Measurements from ENCODE around the gene NIN. TPM values are rescaled to one million over a fixed set of nuclear protein-coding genes. Genes with fewer than 3 reads are reported as not detected.
A peak's percentile ranks its signal among the peaks of the same experiment; 100 is the strongest.

NIN gene
- total RNA-seq, 1 donor from 2014 or later = 29.5 TPM

DNA sequence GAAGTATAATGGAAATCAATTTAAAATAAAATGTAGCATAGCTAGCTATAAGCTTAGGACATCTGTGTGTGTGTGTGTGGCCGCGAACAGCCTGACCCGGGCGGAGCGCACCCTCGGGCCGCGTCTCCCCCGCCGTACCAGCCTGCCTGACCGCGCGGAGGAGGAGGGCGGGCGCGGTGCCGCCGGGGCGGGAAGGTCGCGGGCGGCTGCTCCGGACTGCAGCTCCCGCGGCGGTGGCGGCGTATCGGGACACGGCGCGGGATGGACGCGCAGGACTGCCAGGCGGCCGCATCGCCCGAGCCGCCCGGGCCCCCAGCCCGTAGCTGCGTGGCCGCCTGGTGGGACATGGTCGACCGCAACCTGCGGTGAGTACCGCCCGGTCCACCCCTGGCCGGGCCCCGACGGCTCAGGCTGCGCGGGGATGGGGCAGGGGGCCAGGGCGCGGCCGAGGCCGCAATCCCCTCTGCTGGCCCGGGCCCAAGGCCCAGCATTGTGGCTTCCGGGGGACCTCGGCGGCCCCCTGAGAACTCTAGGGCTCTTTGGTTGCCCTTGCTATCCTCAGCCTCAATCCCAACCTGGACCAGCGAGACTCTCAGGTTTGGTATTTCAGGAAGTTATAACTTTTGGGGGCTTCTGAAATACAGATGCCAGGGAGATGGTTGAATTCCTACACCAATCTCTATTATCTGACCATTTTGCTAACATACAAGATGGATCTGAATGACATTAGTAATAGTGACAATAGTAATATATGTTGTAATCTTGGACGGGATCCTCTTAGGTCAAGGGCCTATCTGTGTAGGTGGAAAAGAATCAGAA lies 41.2 kb upstream of the NIN start, which contains the start of gene ABHD12B:
TSS of gene ABHD12B (plus strand) at position 140 of the 819 bp plus-strand sequence. CDS start at position 262, 122 bp downstream.
- H3K27me3 ChIP-seq = no peaks in the 10 kb centered on the region
- intact Hi-C loops (cut with DNase I) = no loop called here
- H3K4me1 ChIP-seq = no peaks in the 10 kb centered on the region
- H3K9me3 ChIP-seq = no peaks in the 10 kb centered on the region
- TF ChIP-seq, protein P1, sequence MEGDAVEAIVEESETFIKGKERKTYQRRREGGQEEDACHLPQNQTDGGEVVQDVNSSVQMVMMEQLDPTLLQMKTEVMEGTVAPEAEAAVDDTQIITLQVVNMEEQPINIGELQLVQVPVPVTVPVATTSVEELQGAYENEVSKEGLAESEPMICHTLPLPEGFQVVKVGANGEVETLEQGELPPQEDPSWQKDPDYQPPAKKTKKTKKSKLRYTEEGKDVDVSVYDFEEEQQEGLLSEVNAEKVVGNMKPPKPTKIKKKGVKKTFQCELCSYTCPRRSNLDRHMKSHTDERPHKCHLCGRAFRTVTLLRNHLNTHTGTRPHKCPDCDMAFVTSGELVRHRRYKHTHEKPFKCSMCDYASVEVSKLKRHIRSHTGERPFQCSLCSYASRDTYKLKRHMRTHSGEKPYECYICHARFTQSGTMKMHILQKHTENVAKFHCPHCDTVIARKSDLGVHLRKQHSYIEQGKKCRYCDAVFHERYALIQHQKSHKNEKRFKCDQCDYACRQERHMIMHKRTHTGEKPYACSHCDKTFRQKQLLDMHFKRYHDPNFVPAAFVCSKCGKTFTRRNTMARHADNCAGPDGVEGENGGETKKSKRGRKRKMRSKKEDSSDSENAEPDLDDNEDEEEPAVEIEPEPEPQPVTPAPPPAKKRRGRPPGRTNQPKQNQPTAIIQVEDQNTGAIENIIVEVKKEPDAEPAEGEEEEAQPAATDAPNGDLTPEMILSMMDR (IDR thresholded peaks at IDR 0.05) = no peak
- H3K36me3 ChIP-seq = no peaks in the 10 kb centered on the region
- H3K27ac ChIP-seq = no peak within 1 kb of the TSS
- no peak for DNase-seq (ENCODE audit: extremely low spot score in 2 of 2)
- peak within 1 kb of the TSS in 1 of 2 donors; percentile 42 for H3K4me3 ChIP-seq

DNA sequence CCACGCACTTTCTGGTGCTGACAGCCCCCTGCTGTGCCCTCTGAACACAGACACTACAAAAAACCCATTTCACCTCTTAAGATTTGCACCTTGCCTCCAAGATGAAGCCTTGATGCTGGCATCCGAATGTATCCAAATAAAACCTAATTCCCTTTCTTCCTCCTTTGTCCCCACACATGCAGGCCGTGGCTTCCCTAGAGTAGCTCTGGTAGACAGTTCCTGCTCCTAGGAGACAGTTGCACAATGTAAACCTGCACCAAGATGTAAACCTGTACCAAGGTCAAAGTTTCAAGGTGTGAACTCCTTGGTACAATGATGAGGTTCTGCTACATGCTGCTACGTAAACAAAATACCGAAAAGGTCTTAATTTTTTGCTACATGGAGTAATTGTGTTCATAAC lies 40.3 kb upstream of the NIN start:
- Histone ChIP-seq H3K9me3 (no peaks in the 10 kb centered on the region), H3K4me1 (no peaks in the 10 kb centered on the region), H3K27ac (no peak overlapping the region), H3K4me3 (no peak overlapping the region), H3K36me3 (no peaks in the 10 kb centered on the region), H3K27me3 (no peaks in the 10 kb centered on the region)
- DNase-seq (ENCODE audit: extremely low spot score in 2 of 2) = no peak
- intact Hi-C loops (cut with DNase I) = no loop called here
- TF ChIP-seq POLR2A (IDR thresholded peaks at IDR 0.05) = no peak
- TF ChIP-seq, protein P1 (IDR thresholded peaks at IDR 0.05) = no peak
- no peak for TF ChIP-seq POLR2AphosphoS5 (IDR thresholded peaks at IDR 0.05; ENCODE audit: insufficient read depth in 1 of 2, low read depth in 1 of 2)

DNA sequence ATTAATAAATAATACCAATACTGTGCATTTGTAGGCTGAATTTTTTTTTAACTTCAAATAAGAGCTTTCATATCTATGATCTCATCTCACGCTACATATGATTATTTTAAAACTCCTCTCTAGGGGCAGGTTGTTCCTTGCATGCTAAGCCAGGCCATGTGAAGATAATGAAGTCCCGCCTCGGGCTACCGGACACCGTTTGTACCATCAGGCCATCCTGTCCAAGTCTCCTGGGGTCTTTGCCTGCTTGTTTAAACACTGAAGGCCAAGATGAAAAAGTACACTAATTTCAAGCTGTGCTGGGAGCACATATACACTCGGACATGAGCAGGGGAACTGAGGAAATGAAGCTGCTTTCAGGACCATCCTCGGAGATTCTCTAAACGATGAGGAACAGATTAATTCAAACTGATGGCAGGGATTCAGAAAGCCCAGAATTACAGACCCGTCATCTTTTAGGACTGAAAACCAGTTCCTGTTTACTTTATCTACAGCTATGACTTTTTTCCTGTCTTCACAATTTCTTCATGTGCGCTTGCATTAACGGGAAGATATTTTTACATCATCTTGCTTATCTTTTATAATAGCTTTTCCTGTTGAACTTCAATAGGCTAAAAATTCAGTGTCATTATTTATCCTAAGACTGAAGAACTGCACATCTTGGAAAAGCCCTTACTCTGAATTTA lies 34.6 kb upstream of the NIN start:
- Histone ChIP-seq H3K9me3 (no peaks in the 10 kb centered on the region), H3K27ac (no peak overlapping the region), H3K36me3 (no peaks in the 10 kb centered on the region), H3K4me3 (no peak overlapping the region), H3K4me1 (no peaks in the 10 kb centered on the region), H3K27me3 (no peaks in the 10 kb centered on the region)
- DNase-seq (ENCODE audit: extremely low spot score in 2 of 2) = no peak
- TF ChIP-seq POLR2AphosphoS5 (IDR thresholded peaks at IDR 0.05; ENCODE audit: insufficient read depth in 1 of 2, low read depth in 1 of 2) (no peak), POLR2A (IDR thresholded peaks at IDR 0.05) (no peak)
- TF ChIP-seq, protein P1 (IDR thresholded peaks at IDR 0.05) = no peak
- intact Hi-C loops (cut with DNase I) = no loop called here

DNA sequence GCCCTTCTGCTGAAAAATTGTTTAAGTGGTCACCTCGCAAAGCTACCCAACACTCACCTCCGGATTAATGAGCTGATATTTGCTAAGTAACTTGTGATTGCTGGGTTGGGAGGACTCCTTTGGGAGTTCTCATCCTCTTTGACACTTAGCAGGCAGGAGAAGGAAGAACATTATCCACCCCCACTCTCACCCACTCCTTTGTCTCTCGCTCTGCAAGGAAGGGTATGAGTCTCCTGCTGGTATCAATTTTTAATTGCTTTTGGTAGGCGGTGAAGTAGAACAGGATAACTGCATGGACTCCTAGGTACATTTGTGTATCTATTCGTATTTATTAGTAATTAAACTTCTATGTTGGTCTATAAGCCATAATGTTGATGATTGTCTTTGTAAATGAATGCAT lies 34.0 kb upstream of the NIN start:
- H3K9me3 ChIP-seq = no peaks in the 10 kb centered on the region
- intact Hi-C loops (cut with DNase I) = no loop called here
- no peak overlapping the region for H3K4me3 ChIP-seq
- TF ChIP-seq, protein P1 (IDR thresholded peaks at IDR 0.05) = no peak
- no peak for TF ChIP-seq POLR2AphosphoS5 (IDR thresholded peaks at IDR 0.05; ENCODE audit: insufficient read depth in 1 of 2, low read depth in 1 of 2)
- no peak for TF ChIP-seq POLR2A (IDR thresholded peaks at IDR 0.05)
- no peak for DNase-seq (ENCODE audit: extremely low spot score in 2 of 2)
- no peaks in the 10 kb centered on the region for H3K27me3 ChIP-seq
- H3K27ac ChIP-seq = no peak overlapping the region
- no peaks in the 10 kb centered on the region for H3K4me1 ChIP-seq
- no peaks in the 10 kb centered on the region for H3K36me3 ChIP-seq

DNA sequence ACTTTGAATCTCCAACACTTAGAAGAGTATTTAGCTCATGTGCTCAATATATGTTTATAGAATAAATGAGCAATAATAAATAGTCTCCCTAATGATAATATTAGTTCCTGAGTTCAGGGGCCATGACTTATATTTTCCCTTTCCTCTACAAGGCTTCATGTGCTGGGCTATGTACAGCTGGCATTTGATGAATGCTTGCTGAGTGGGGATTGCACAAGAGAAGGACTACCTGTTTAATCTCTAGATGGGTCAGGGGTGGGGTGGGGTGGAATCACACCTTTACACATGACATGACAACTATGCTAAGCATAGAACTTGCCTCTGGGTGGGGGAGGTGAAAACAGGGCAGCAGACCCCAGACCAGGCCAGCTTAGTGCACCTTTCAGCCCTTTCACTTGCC lies 33.3 kb upstream of the NIN start:
- no peak overlapping the region for H3K27ac ChIP-seq
- TF ChIP-seq POLR2AphosphoS5 (IDR thresholded peaks at IDR 0.05; ENCODE audit: insufficient read depth in 1 of 2, low read depth in 1 of 2) = no peak
- TF ChIP-seq, protein P1 (IDR thresholded peaks at IDR 0.05) = no peak
- no peak for TF ChIP-seq POLR2A (IDR thresholded peaks at IDR 0.05)
- intact Hi-C loops (cut with DNase I) = no loop called here
- no peaks in the 10 kb centered on the region for H3K9me3 ChIP-seq
- no peak overlapping the region for H3K4me3 ChIP-seq
- DNase-seq (ENCODE audit: extremely low spot score in 2 of 2) = no peak
- H3K4me1 ChIP-seq = peaks cover 5% of the 10 kb centered on the region
- no peaks in the 10 kb centered on the region for H3K36me3 ChIP-seq
- no peaks in the 10 kb centered on the region for H3K27me3 ChIP-seq

Measured in vagina (tissue), 2 donors.